Hematopoietic multipotent progenitor cell treated with erythropoietin and hydrocortisone succinate and interleukin-3 and kit ligand, for 4 days (in vitro differentiated cells): ENCODE measurements around the gene TRAF4.
"Not testable (repeated sequence)": the region's sequence is repeated elsewhere in the genome, so short reads cannot be mapped to it uniquely, and the experiment has no call there.

Experiments
- DNase-seq: peaks from one replicate; pipeline ENCODE4 v3.0.0-alpha.2; 2015

The TRAF4 gene

DNA sequence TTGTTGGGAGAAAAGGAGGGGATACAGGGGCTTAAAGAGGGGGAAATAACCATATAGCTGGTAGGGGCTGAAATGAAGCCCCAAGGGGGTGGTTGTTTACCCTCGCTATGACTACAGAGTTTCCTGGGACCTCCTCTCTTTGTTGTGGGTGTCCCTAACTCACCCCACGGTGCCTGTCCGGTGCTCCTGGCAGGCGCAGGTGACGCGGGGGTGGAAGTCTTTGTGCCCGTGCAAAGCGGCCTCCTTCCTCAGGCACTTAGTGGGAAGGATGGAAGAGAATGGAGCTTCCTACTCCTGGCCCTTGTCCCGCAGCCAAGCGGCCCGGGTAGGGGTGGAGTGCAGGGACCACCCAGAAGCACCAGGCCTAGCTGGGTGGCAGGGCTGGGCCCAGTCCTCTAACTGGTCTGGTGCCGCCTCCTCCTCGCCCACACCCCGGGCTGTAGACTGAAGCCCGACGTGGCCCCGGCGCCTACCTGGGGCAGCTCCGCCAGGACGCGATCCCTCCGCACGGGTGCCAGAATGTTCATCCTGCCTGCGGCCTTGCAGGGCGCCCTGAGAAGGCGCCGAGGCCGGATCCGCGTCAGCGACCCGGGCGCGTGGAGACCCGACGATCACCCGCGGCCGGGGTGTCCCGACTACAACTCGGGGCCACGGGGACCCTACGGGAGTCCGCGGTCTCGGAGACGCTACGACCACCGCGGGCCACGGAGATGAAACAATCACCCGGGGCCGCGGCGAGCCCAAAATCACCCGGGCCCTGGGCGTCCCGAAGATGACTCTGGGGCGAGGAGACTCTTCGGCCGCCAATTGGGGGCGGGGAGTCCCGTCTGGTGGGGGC lies 26.9 kb upstream of the TRAF4 start:
- no peak for DNase-seq

DNA sequence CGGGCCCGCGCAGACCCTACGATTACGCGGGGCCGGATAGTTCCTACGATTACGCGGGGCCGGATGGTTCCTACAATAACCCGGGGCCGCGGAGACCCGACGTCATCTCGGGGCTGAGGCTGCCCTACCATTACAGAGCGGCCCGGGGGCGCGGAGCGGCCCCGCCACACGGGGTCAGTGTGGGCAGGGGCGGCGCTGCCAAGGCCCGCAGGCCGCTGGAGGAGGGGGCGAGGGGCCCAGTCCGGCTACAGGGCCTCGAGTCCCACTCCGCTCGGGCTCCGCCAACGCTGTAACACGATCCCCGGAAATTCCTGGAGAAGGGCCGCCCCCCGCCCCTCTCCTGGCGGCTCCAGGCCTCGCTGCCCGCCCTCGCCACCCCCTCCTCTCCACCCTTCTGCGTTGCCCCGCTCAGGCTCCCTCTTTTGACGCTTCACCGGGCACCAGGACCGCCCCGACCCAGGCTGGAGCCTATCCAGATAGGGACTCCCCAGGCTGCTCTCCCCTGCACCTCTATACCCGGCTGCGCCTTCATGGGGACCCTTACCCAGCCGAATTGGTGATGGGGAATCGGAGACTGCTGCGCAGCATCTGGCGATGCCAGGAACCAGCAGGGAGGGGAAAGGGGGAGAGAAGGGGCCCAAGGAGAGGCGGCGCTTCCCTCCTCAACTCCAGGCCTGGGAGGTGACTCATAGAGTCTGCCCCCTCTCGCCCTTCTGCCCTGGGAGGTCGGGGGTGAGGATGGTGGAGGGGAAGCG lies 26.1 kb upstream of the TRAF4 start, which contains the start of gene RAB34:
TSS of gene RAB34 (minus strand) at position 291 of the 755 bp plus-strand sequence. CDS start 602 bp downstream, outside the sequence.
- peak; percentile 82 for DNase-seq

DNA sequence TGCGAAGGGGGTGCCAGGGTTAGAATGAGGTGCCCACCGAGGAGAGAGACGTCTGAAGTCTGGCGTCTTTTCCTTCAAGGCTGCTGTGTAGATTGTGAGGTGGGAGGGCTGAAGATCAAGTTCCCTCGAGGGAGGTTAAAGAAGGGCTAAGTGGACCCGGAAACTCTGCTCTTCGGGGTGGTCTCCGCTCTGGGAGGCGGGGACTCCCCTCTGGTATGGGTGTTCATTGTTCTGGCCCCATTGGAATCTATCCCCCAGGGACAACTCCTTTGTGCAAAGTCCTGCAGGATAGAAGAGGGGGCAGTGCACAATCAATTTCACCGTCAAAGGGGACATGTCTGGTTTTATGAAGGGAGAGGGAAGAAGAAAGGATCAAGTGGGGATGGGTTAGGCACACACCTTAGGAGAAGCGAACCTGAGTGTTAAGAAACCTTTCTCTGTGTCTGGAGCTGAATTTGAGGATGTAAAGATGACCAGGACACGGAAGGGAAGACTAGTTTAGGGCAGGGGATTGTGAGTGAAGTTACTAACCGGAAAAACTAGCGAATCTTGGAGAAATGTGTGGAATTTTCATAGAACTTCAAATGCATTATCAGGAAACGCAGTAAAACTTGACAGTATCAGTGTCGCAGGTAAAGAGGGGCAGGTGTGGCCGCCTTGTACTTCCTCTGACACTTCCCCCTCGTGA lies 25.3 kb upstream of the TRAF4 start:
- DNase-seq: no peak

DNA sequence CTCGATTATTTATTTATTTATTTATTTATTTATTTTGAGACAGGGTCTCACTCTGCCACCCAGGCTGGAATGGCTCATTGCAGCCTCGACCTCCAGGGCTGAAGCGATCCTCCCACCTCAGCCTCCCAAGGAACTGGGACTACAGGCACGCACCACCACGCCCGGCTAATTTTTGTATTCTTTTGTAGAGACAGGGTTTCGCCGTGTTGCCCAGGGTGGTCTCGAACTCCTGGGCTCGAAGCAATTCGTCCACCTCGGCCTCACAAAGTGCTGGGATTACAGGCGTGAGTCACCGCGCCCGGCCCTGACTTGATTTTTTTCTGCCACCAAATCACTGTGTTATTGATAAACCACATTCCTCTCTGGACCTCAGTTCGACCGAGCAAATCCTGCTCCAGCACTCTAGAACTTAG lies 24.8 kb upstream of the TRAF4 start:
- no peak for DNase-seq

DNA sequence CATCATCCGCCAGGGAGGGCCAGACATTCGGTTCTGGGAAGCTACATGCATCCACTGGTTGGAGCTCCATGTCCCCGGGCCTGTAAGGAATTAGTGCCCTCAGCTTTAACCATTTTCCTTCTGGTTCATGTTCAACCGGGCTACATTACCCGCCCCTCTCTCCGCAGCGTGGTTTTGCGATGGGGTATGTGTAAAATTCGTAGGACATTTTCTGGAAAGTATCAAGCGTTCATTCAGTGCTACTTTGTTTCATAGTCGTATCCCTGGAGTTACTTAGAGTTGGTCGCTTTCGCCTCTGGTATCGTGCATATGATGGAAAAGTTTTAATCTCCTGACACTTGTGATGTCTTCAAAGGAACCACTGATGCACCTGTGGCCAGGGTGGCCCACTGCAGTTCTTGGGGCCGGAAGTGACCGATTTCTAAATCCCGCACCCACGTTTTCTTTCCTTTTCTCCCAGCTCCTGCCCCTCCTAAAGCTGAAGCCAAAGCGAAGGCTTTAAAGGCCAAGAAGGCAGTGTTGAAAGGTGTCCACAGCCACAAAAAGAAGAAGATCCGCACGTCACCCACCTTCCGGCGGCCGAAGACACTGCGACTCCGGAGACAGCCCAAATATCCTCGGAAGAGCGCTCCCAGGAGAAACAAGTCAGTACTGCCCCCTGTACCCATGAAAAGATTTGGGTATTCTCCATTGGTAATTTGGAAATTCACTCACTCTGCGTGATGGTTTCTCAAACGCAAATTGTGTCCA lies 23.4 kb upstream of the TRAF4 start:
- DNase-seq: peak; percentile 57

DNA sequence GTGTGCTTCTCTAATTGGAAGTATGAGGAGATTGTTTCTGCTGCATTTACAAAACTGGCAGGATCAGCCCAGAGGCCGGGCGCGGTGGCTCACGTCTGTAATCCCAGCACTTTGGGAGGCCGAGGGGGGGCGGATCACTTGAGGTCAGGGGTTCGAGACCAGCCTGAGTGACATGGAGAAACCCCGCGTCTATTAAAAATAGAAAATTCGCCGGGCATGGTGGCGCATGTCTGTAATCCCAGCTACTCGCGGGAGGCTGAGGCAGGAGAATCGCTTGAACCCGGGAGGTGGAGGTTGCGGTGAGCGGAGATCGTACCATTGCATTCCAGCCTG lies 22.8 kb upstream of the TRAF4 start:
- DNase-seq: not testable (repeated sequence)

DNA sequence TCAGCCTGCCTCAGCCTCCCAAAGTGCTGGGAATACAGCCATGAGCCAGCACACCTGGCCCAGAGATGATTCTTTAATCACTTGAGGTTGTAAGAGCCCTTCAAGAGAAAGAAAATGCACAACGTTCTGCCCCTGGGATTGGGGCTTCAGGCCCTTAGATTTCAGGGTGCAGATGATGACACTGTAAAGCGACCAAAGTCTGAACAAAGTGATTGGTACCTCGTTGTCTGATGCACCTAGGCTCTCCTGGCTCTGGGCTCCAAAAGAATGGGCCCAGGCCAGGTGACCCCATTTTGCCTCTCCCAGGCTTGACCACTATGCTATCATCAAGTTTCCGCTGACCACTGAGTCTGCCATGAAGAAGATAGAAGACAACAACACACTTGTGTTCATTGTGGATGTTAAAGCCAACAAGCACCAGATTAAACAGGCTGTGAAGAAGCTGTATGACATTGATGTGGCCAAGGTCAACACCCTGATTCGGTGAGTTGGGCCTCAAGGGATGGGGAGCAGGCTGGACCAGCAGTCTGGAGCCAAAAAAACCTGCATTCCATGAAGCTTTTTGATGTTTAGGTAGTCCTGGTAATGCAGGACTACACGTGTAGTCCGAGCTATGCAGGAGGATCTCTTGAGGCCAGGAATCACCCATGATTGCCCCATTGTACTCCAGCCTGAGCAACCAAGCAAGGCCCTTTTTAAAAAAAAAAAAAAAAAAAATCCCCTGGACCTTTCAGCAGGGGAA lies 21.2 kb upstream of the TRAF4 start:
- DNase-seq: no peak

DNA sequence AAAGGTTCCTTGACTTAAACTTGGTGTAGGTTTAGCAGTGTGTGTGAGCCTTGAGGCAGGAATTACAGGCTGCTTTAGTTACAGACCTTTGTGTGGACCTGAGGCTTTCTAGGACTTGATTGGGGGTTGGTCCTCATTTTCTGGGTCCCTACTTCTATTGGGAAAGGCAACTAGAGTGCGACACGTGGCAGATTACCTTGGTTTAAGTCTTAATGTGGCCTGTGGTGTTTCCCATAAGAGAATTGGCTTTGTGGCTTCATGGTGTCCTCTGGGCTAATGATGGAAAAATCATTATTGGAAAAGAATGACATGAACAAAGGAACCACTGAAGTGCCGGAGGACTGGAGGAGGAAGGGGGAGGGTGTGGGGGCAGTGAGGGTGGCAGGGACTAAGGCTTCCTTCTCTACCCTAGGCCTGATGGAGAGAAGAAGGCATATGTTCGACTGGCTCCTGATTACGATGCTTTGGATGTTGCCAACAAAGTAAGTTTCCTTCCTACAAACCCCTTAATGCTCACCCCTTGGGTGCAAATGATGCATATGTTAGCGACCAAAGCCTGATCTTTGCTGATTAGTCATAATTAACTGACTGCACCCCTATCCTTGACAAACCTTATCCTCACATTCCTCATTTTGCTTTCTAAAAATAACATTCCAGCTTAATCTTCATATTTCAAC lies 20.5 kb upstream of the TRAF4 start:
- DNase-seq: no peak

DNA sequence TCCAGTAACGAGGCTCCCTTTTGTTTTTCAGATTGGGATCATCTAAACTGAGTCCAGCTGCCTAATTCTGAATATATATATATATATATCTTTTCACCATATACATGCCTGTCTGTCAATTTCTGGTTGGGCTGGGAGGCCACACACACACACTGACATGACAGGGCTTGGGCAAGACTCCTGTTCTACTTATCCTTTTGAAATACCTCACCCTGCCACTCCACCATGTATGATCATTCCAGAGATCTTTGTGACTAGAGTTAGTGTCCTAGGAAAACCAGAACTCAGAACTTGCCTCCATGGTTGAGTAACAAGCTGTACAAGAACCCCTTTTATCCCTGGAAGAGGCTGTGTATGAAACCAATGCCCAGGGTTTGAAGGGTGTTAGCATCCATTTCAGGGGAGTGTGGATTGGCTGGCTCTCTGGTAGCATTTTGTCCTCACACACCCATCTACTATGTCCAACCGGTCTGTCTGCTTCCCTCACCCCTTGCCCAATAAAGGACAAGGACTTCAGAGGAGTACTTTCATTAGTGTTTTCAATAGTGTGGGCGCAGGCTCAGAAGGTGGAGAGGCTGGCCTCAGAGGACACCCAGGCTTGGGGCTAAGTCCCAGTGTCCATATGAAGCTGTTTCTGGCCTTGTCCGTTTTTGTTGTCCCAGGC lies 19.8 kb upstream of the TRAF4 start:
- DNase-seq: not testable (repeated sequence)

DNA sequence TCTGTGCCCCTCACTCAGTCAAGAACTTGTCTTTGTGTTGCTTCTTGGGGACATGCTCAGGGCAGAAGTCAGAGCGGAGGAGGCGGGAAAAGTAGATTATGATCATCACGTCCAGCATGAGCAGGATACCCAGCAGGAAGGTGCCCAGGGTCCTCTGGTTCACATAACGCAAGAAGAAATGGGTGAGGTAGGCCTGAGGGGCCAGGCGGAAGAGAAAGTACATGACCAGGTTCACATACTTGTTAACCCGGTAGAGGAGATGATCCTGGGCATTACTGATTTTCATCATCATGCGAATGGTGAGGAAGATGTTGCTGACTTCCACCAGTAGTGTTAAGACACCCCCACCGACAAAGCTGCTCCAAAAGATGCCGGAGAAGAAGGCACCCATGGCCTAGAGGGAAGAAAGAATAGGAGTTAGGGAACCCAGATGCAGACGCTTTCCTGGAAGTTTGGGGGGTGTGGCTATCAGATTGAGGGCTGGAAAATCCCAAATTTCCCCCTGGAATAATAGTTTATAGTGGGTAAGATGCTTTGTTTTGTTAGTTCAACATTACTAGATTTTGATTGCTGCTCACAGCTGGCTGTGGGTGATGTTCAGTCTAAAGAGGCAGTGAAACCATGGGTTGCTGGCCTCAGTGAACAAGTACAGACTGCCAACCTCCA lies 19.2 kb upstream of the TRAF4 start:
- DNase-seq: peak; percentile 42

DNA sequence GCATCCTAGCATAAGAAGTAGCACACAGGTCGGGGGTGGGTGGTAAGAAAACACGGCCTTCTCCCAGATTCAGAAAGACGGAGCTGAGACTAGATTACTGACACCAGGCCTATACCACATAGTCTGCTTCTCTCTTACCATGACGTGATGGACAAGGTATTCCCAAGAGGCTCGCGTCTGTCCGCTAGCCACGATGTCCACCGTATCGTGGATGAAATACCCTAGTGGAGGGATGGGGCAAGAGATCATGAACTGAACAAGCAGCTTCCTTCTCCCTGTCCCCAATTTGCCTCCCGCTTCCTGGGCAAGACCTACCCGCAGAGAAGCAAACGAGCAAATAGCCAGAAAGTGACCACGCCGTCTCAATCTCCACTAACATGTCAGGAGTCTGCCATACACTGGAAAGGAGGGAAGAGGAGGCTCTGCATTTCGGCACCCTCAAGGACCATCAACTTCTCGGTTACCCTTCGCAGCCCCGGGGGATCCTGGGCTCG lies 18.6 kb upstream of the TRAF4 start:
- DNase-seq: peak; percentile 73

DNA sequence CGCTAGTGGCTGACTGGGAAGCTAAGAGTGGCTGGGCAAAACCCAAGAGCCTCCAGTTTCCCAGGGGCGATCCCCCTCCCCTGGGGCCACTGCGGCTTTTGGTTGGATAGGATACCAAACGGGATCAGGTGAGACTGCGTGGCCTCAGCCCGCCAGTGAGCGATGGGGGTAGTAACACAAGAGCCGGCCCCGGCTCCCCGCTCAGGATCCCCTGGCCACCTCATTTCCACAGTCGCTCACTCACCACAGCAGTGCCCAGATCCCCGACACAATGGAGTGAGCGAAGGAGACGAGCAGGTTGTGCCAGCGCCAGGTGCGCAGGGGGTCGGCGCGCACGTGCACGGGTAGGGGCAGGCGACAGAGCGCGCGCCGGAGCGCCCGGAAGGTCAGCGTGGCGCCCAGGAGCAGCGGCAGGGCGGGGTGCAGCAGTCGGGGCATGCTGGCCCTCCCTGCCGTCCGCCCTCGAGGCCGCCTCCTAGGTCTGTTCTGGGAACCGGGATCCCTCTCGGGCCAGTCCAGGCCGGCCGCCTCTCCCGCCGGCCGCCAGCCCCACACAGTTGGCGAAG lies 18.1 kb upstream of the TRAF4 start:
- peak; percentile 85 for DNase-seq

DNA sequence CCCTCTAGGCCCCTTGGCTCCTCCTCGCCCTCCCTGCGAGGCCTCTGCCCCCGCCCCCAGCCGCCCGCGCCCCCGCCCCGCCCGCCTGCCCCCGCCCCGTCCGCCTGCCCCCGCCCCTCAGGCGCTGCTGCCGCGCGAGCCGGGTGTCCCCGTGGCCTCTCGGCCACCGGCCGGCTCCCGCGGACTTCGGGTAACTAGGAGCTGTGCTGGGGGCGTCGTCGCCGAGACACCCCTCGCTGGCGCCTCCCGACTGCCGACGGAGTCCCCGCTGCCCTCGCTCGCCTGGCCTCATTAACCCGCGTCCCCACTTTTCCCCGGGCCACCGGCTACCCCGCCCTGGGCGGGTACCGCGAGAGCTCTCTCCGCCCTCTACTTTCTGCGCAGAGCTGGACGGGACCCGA lies 17.6 kb upstream of the TRAF4 start, which contains the start of gene TLCD1:
TSS of gene TLCD1 (minus strand) at position 8 of the 401 bp plus-strand sequence. CDS start 136 bp downstream, outside the sequence.
- DNase-seq: peak; percentile 92

DNA sequence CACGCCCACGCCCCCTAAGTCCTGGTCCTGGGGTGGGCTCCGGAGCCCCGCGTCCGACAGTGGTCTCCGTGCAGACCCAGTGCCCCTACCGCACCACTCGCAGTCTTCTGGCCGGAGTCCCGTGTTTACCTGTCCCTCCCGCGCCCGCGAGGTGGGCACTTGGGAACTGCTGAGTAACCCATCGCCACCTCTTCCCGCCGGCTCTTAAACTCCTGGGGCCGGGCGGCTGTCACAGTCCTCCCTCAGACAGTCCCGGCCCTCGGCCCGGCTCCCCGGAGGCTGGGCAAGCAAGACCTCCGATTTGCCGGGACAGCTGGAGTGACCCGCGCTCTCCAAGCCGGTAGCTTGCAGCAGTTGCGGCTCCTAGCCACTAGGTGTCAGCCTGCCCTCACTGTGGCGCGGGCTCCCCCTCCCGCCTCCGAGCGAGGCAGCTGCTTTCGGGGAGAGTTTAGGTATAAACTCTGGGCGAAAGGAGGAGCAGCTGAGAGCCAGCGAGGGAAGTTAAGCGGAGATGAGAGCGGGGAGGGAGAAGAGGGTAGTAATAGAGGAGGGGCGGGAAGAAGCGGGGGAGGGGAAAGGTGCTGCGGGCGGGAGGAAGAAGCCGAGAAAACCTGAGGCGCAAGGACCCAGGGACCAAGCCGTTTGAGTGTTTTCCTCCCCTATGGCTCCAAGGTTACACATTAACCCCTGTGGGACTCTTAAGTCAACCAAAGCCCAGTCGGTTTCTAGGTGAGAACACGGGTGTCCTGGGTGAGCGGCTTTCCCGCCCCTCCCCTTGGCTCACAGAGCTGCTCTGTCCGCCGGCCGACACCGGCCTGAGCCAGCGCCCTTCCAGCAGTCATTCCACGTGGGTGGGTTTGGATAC lies 17.0 kb upstream of the TRAF4 start:
- peak; percentile 97 for DNase-seq

DNA sequence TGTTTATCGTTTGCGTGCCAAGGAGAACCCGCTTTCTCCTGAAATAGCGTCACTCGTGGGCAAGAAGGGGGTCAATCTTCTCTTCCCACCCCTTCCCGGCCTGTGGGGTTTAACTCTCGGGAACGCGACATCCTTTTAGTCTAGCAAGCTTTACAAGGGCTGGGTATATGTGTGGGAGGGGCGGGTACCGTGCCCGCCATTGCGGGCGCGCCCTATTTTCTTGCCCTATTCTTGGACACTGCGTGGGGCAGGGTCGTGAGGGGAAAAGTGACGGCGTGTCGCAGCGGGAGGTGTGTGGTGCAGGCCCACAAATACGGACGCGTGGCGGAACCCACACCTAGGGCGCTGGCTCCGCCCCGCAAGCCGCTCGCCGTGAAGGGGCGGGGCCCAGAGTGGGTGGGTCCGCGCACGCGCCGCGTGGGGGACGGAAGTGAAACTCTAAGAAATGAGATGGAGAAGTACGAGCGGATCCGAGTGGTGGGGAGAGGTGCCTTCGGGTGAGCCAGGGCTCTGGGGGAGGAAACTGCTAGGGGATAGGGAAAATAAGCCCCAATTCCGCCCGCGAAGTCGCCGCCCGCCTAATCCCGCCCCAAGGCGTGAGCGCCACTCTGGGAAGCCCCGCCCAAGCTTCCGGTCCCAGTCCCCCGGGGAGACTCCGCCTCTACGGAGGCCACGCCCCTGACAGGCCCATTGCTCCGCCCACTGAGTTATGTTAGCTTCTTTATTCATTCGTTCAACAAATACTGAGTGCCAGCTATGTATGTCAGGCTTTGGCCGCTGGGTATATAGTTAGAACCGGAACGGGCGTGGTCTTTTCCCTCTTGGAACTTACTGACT lies 15.2 kb upstream of the TRAF4 start, which contains the start of gene NEK8:
TSS of gene NEK8 (plus strand) at position 425 of the 837 bp plus-strand sequence. CDS start at position 451, 26 bp downstream.
- DNase-seq: peak; percentile 98

DNA sequence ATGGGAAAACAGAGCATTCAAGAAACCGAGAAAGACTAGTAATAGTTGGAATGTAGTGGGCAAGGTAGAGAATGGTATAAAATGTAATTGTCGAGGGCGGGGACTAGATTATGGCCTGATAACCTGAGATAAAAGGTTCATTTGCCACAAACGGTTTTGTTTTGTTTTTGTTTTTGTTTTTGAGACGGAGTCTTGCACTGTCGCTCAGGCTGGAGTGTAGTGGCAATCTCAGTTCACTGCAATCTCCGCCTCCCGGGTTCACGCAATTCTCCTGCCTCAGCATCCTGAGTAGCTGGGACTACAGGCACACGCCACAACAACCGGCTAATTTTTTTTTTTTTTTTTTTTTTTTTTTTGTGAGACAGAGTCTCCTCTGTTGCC lies 13.9 kb upstream of the TRAF4 start:
- no peak for DNase-seq

DNA sequence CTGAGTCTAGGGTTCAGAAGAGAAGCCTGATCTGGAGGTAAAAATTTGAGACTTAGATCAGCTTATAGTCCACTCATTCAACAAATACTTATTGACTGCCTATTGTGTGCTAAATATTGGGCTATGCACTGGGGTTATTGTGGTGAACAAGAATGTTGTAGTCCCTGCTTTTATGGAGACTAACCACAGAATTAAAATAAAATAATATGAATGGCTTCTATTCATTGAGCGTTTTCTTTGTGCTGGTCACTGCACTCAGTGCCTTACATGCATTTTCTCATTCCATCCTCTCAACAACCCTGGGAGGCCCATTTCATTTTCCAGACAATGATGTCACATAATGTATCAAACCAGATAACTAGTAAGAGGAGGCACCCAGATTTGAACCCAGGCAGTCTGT lies 10.5 kb upstream of the TRAF4 start:
- no peak for DNase-seq
